OCI-M1 (cell line): ENCODE results near the gene GDPD3.
"Not testable (repeated sequence)": the region's sequence is repeated elsewhere in the genome, so short reads cannot be mapped to it uniquely, and the experiment has no call there.

Source experiments
- DNase-seq: peaks from one replicate; lab custom pipeline; 2025; lab: John Stamatoyannopoulos, UW

The GDPD3 gene

GRCh38 chr16:30124985-30125379 lies 11.6 kb upstream of the GDPD3 start:
- no peak for DNase-seq

DNA sequence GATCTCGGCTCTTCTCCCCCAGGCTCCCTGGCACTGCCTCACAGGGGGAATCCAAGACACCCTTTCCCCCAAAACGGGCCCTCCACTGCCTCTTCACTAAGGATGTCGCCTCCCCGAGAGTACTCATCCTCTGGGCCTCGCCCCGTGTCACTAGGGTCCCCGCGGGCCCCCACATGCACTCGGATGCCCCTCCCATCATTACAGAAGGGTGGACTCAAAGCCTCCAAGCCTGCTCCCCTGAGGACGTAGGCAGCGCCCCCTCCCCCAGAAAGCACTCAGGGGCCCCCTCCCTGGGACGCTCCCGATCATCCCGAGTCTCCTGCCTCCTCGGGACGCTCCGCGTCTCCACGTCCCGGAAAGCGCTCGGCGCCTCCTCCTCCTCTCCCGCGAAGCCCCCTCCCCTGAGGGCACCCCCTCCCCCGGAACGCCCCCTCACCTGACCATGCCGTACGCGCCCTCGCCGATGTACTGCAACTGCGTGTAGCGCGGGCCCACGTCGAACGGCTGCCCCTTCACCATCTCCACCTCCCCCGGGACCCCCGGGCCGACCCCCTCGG lies 9.3 kb upstream of the GDPD3 start:
- no peak for DNase-seq

DNA sequence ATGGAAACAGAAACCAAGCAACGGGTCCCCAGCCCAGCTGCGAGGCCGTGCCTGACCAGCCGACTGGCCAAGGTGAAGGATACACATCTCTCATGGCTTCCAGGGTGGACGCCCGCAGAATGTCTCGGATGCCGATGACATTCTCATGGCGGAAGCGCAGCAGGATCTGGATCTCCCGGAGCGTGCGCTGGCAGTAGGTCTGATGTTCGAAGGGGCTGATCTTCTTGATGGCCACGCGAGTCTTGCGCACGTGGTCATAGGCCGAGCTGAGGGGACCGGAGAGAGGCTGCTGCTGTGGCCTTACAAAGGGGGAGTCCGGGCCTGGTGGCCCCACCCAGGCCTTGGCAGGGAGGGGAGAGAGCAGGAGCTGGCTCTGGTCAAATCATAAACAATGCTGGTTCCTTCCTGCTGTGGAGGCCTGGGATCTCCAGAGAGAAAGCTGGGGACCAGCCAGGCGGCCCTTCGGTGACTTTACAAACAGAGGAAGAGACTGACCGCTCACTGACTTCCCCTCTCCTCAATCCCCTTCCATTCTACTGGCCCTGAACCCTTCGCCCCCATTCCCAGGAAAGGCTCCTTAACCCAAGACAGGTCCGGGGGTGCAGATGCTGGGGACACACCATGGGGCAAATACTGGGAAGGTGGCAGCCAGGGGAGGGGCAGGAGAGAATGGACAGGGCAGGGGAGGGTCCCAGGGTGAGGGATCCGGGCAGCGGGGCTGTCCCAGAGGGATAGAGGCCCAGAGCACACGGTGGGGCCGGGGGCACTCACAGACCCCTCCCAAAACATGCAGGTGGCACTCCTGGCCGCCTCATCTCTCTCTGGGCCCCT lies 8.6 kb upstream of the GDPD3 start:
- no peak for DNase-seq

DNA sequence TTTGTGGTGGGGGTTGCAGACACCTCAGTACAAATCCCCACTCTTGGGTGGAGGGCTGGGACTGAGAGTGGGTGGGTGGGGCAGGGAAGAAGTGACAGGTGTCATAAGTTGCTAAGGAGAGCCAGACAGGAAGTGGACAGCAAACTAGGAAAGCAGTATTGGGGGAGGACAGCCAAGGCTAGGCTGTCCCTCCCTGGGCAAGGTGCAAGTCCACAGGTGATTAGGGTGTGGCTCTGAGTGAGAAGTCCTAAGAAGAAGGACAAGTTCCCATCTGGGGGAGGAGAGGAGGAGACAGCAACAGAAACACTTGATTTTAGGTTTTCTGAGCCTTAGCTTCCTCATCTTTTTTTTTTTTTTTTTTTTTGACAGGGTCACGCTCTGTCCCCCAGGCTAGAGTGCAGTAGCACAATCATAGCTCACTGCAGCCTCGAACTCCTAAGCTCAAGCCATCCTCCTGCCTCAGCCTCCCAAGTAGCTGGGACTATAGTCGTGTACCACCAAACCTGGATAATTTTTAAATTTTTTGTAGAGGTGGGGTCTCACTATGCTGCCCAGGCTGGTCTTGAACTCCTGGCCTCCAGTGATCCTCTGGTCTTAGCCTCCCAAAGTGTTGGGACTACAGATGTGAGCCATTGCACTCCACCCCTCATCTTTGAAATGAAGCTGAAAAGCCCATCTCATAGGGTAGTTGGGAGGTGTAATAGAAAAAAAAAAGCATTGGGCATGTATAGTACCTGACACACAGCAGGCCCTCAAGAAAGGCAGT lies 7.2 kb upstream of the GDPD3 start:
- no peak for DNase-seq

GRCh38 chr16:30119428-30119827 lies 6.1 kb upstream of the GDPD3 start:
- no peak for DNase-seq

DNA sequence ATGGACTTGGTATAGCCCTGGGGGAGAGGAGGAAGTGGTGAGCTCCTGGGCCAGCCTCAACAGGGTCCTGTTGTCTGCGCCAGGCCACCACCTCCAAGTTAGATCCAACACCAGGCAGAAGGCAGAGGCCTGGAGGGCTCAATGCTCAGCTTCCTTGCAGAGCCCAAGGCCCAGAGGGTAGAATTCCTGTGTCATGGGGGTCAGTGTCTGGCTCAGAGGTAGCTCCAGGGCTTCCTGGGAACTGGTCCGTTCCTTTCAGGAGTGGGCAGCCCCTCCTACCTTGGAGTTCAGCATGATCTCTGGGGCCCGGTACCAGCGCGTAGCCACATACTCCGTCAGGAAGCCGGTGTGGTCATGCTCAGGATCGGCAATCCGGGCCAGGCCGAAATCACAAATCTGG lies 4.4 kb upstream of the GDPD3 start:
- no peak for DNase-seq

GRCh38 chr16:30116291-30117207 lies 3.2 kb upstream of the GDPD3 start:
- no peak for DNase-seq

GRCh38 chr16:30115238-30115637 lies 1.9 kb upstream of the GDPD3 start:
- DNase-seq: no peak

- not testable (repeated sequence) for DNase-seq
Observed at GRCh38 chr16:30114833-30115232, 1.5 kb upstream of the GDPD3 start.

GRCh38 chr16:30114411-30114810 lies 1.1 kb upstream of the GDPD3 start:
- DNase-seq: no peak

DNA sequence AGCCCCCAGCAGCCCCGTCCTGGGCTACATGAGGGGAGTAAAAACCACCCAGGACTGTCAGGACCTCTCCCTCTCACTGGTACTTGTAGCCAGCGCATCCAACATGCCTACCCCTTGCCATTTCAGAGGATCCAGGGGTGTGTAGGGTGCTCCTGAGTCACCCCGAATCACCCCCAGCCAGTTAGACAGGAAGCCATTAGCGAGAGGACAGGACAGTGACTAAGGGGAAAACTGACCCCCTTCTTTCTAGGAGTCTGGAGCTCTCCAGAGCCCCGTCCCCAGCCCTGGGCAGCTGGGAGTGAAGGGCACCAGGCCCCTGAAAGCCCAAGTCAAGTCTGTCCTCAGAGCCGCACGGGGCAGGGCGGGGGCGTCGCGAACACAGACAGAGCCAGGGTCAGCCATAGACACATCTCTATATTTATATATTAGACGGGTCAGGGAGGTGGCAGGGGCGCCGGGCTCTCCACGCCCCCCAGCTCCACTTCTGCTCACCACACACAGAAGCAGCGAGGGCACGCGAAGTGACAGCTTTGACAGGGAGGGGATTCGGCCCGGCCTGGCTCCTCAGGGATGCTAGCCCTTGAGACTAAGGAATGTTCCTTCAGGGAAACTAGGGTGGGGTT lies 485 bp upstream of the GDPD3 start:
- DNase-seq: no peak

DNA sequence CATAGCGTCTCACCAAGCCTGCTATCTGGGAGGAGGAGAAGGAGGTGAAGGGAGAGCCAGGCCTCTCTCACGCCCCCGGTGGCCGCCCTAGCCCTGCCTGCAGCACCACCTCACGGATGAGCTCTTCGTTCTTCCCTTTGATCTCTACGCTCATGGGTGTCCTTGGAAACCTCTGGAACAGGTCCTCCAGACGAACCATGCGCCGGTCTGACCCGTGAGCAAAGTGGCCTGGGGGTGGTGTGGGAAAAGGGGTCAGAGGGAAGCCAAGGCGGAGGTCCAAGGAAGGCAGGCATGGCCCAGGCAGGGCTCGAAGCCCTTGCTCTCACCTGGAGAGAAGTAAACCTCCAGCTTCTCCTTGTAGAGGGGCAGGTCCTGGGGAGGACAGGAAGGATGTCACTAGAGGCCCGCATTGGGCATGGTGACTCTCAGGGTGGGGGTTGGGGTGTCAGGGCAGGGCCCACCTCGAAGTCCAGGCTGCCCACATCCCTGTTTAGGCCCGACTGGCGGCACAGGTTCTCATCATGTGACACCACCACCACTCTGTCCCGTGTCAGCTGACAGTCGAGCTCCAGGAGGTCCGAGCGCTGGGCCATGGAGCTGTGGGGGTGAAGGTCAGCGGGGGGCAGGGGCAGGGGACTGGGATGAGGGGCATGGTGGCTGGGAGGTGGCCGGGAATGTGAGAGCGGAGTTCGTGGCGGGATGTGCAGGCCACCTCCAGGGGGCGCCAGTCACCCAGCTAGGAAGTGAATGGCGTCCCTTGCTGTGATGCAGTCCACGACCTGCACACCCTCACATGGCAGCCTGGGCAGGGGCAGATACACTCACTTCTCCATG lies 923 bp downstream of the GDPD3 start:
- DNase-seq: peak; percentile 80

- DNase-seq: no peak
Observed at GRCh38 chr16:30110661-30111060, 2.7 kb downstream of the GDPD3 start.

DNA sequence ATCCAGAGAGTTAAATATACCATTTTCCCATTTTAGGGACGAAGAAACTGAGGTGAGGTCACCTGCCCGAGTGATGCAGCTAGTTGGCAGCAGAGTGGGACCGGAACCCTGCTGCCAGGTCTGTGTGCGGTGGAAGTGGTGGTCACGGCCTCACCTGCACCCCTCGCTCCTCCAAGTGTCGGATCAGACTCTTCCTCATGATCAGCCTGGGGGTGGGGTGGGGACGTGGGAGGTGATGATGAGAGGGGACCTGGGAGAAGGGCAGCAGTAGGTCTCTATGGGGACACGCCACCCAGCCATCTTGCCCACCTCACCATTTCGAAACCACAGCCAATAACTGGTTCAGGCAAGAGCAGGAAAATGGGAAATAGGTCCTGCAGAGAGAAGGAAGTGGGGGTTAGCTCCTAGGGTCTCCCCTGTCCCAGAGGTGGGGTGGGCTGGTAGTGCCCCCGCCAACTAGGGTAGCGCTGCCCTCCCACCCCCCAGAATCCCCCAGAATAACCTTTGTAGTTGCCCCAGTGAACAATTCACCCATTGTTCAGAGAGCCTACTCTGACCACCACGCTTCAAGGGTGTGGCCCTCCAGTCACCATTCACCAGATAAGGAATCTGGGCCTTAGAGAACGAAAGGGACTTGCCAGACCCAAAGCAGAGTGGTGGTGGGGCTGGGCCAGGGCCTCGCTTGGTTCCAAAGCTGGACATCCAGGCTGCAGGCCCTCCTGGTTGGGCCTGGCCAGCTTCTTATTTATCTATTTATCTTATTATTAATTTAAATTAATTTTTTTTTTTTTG lies 5.1 kb downstream of the GDPD3 start:
- DNase-seq: peak; percentile 52

GRCh38 chr16:30104492-30104891 lies 8.8 kb downstream of the GDPD3 start:
- no peak for DNase-seq

DNA sequence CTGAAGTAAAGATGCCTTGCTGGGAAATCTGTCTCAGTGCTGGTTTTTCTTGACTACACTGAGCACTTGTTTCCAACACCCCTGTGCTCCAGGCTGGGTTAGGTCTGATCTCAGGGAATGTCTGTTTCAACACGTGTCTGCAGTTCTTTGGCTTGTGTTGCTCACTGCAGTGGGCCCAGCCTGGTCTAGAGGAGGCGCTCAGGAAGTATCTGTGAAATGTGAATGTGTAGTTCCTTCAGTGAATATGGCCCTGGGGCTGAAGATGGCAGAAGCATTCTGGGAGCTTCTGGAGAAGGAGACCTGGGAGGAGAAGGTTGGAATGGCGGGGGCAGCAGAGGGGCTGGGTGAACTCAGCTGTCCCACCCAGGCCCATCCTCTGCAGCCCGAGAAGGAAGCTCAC lies 9.2 kb downstream of the GDPD3 start:
- DNase-seq: no peak

DNA sequence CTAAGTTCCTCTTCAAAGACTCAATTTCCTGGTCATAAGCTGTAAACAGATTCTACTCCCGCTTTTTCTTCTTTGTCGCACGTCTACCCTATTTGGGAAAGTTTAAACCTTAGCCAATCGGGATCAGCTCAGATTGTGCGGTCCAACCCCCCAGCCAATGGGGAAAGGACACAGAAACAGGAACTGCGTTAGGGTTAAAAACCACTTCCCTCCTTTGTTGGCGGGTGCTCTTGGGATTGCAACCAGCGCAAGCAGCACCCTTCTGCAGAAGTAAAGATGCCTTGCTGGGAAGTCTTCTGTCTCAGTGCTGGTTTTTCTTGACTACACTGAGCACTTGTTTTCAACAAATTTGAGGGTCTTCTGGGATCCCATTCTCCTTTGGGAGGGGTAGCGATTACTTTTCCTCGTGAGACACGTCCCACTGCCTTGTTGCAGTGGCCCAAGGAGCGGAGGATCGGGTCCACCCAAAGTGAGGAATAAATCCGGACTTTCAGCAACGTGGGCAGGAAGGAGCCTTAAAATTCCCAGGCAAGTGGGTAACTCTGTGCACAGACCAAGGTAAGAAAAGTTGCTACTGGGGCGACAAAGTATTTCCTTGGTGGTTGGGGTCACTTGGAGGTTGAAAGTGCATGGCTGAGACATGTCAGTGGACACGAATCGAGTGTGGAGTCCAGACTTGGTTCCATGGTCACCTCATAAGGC lies 16.3 kb downstream of the GDPD3 start:
- DNase-seq: peak; percentile 36

- DNase-seq: peak; percentile 95
Observed at GRCh38 chr16:30096105-30096861, 17.1 kb downstream of the GDPD3 start, which contains the start of gene YPEL3. TSS of gene YPEL3 (minus strand) at chr16:30096213. CDS start at chr16:30095482, 731 bp downstream.
